Panc1 (cell line): ENCODE measurements around the gene LYPD6B.

Experiments used
- CTCF ChIP-seq: fragments of 450-650 bp; IDR thresholded peaks from 2 replicates; pipeline ENCODE4 v1.5.1; 2017; ENCODE audit warnings: mild to moderate bottlenecking
- POLR2AphosphoS5 ChIP-seq: IDR thresholded peaks from 2 replicates; pipeline ENCODE4 v1.6.1; 2012; ENCODE audit warnings: mild to moderate bottlenecking, low read depth, low read length, moderate library complexity
- SIN3A ChIP-seq: IDR thresholded peaks from 2 replicates; pipeline ENCODE4 v1.6.1; 2012; ENCODE audit warnings: low read depth, mild to moderate bottlenecking, low read length, moderate library complexity, borderline replicate concordance; ENCODE audit not compliant: insufficient read depth

GRCh38 chr2:149021271-149021719 is 17.2 kb upstream of the LYPD6B start:
- TF ChIP-seq SIN3A (no peak), CTCF (no peak), POLR2AphosphoS5 (no peak)
